Prostate gland (tissue), 2 donors: Measurements from ENCODE around the gene PARVB. TPM values are rescaled to one million over a fixed set of nuclear protein-coding genes. Genes with fewer than 3 reads are reported as not detected.

Source experiments
- DNase-seq: peaks from one replicate; pipeline ENCODE4 v3.0.0-alpha.2; 2019; ENCODE audit warnings: low spot score
- H3K27ac ChIP-seq, 2 donors: fragments of 200-600 bp; sonication (generic); 2 replicates each; pipeline ENCODE4 v1.5.1; 2017 to 2019
- H3K27me3 ChIP-seq: fragments of 200-600 bp; sonication (generic); replicated peaks from 2 replicates; pipeline ENCODE4 v1.5.1; 2019; ENCODE audit not compliant: insufficient read depth
- H3K36me3 ChIP-seq, 2 donors: fragments of 200-600 bp; sonication (generic); 1 replicate in 1 of 2; 2 replicates in 1 of 2; pipeline versions ENCODE4 v1.5.1 to v1.8.1; 2017 to 2019
- H3K4me1 ChIP-seq: fragments of 200-600 bp; sonication (generic); replicated peaks from 2 replicates; pipeline ENCODE4 v1.5.1; 2019
- H3K4me3 ChIP-seq, 2 donors: fragments of 200-600 bp; sonication (generic); 2 replicates each; pipeline ENCODE4 v1.5.1; 2017 to 2019
- H3K9me3 ChIP-seq: fragments of 200-600 bp; sonication (generic); 2 replicates; pipeline ENCODE4 v1.5.1; 2017
- POLR2A ChIP-seq: fragments of 450-650 bp; IDR thresholded peaks from one replicate; pipeline ENCODE4 v1.6.1; 2016; ENCODE audit warnings: antibody characterized with exemption, mild to moderate bottlenecking
- POLR2AphosphoS5 ChIP-seq: sonication (generic); formaldehyde crosslinking; IDR thresholded peaks from one replicate; pipeline ENCODE4 v1.6.1; 2017; ENCODE audit warnings: antibody characterized with exemption
- WGBS: methylation state at CpG from one replicate; pipeline ENCODE4 v1.1.5; 2018; 5-methylcytosine and 5-hydroxymethylcytosine counted together
- intact Hi-C: fragments of 100-400 bp; cut with DNase I; formaldehyde crosslinking; loops from one replicate; pipeline ENCODE4 v1.14.2; 2022
- total RNA-seq, 2 donors: library from RNA; depleted of rRNA; stranded (reverse); fragments of >200 nt; gene quantifications; one replicate each; pipeline ENCODE4 v1.1.0, GENCODE V29; 2016
- TF ChIP-seq, protein P1 (sequence below), 4 experiments: fragments of 200-600 bp in 2 of 4; fragments of 450-650 bp in 2 of 4; sonication (generic) in 2 of 4; IDR thresholded peaks; 1 replicate in 3 of 4; 2 replicates in 1 of 4; pipeline ENCODE4 v1.5.1; 2016 to 2019; ENCODE audit warnings: antibody characterized with exemption in 4 of 4, mild to moderate bottlenecking in 2 of 4, moderate library complexity in 2 of 4

Gene PARVB
- total RNA-seq, 2 donors from 2014 or later, result 11.7 to 28.4 TPM

DNA sequence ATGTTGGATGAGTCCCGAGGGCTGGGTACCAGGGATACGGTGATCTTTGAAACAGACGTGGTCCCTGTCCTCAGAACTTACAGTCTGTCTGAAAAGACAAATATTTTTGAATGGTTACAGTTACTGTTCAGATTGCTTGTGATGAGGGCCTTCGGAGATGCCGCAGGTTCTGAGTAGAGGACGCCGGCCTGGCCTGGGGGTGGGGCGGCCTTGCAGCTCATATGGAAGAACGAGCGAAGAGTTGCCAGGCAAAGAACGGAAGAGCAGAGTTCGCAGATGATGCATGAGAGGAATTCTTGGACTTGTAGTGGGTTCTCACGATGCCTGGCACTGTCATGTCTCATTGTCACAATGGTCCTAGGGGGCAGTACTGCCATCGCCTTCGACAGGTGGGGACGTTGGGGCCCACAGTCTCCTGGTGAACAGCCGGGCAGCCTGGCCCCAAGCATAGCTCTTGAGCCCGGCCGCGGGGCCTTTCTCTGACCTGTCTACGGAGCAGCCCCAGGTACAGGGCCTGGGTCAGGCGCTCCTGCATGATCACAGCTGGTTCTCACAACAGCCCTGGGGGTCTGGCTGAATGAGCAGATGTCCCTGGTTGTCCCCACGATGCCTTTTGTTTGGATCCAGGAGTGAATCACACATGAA lies 95.7 kb downstream of the PARVB start:
- no peaks in the 10 kb centered on the region for H3K9me3 ChIP-seq
- TF ChIP-seq, protein P1, sequence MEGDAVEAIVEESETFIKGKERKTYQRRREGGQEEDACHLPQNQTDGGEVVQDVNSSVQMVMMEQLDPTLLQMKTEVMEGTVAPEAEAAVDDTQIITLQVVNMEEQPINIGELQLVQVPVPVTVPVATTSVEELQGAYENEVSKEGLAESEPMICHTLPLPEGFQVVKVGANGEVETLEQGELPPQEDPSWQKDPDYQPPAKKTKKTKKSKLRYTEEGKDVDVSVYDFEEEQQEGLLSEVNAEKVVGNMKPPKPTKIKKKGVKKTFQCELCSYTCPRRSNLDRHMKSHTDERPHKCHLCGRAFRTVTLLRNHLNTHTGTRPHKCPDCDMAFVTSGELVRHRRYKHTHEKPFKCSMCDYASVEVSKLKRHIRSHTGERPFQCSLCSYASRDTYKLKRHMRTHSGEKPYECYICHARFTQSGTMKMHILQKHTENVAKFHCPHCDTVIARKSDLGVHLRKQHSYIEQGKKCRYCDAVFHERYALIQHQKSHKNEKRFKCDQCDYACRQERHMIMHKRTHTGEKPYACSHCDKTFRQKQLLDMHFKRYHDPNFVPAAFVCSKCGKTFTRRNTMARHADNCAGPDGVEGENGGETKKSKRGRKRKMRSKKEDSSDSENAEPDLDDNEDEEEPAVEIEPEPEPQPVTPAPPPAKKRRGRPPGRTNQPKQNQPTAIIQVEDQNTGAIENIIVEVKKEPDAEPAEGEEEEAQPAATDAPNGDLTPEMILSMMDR (IDR thresholded peaks at IDR 0.05), result no peak
- TF ChIP-seq POLR2AphosphoS5 (no peak), POLR2A (no peak)
- DNase-seq, result no peak
- no peaks in the 10 kb centered on the region for H3K4me1 ChIP-seq
- H3K27me3 ChIP-seq, result peaks cover 2% of the 10 kb centered on the region
- no peaks in the 10 kb centered on the region for H3K36me3 ChIP-seq
- WGBS, result 89% methylated on average over 23 of the region's 23 CpGs
- no peak overlapping the region for H3K27ac ChIP-seq
- intact Hi-C loops, result no loop called here
- H3K4me3 ChIP-seq, result no peak overlapping the region

DNA sequence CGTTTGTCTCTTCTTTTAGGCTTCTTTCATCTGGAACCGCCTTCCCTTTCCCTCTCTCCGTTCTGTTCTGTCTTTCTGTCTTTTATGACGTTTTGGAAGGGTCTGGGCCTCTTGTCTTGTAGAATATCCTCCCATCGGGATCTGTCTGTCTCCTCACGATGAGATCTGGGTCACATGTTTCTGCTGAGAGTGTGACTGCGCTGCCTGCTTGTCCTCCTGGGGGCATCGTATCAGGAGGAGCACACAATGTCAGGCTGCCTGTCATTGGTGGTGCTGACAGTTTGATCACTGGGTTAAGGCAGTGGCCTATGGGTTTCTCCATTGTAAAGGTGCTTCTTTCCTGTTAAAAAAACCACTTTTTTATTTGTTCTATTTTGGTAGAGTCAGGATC lies 96.2 kb downstream of the PARVB start:
- Histone ChIP-seq H3K27ac (no peak overlapping the region), H3K27me3 (peaks cover 2% of the 10 kb centered on the region), H3K36me3 (no peaks in the 10 kb centered on the region), H3K4me1 (no peaks in the 10 kb centered on the region), H3K9me3 (no peaks in the 10 kb centered on the region), H3K4me3 (no peak overlapping the region)
- DNase-seq, result no peak
- 86% methylated on average over 8 of the region's 8 CpGs for WGBS
- TF ChIP-seq, protein P1 (IDR thresholded peaks at IDR 0.05), result no peak
- TF ChIP-seq POLR2AphosphoS5 (no peak), POLR2A (no peak)
- intact Hi-C loops, result no loop called here

DNA sequence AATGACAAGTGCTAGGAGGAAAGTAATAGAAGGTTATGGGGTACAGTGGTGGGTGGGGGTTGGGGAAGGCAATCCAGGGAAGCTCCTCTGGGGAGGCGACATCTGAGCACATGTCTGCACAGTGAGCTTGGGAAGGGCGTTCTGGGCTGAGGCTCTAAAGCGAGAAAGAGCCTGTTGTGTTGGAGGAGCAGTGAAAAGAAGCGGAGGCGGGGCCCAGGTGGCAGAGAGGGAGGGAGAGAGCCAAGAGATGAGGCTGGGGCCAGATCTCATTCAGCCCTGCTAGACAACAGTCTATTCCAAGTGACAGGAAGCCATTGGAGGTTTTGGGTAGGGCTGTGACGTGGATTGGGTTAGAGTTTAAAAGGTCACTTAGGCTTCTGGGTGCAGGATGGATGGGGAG lies 101.3 kb downstream of the PARVB start:
- TF ChIP-seq POLR2AphosphoS5 (no peak), POLR2A (no peak)
- TF ChIP-seq, protein P1 (IDR thresholded peaks at IDR 0.05), result no peak
- intact Hi-C loops, result no loop called here
- Histone ChIP-seq H3K4me1 (no peaks in the 10 kb centered on the region), H3K9me3 (no peaks in the 10 kb centered on the region), H3K36me3 (no peaks in the 10 kb centered on the region), H3K27me3 (peaks cover 2% of the 10 kb centered on the region), H3K4me3 (no peak overlapping the region), H3K27ac (no peak overlapping the region)
- no peak for DNase-seq
- 74% methylated on average over 6 of the region's 6 CpGs for WGBS

DNA sequence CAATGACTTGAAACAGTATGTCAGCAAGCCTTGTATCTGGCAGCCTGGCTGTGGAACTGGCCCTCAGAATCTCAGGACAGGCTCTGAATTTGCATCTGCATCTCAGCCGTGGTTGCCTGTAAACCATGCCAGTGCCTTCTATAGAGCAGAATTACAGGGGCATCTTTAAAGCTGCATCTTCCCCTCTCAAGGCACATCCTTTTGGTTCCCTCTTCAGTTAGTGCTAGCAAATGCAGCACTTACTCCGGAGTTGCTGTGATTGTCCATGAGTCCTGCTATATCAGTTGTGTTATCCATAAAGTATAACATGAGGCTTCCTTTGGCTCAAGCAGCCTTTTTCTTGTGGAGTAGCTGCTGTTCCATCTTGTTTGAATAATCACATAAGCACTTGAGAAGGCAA lies 102.7 kb downstream of the PARVB start:
- H3K4me3 ChIP-seq, result no peak overlapping the region
- no peaks in the 10 kb centered on the region for H3K36me3 ChIP-seq
- TF ChIP-seq POLR2A (no peak), POLR2AphosphoS5 (no peak)
- no peak overlapping the region for H3K27ac ChIP-seq
- intact Hi-C loops, result no loop called here
- H3K9me3 ChIP-seq, result no peaks in the 10 kb centered on the region
- peaks cover 2% of the 10 kb centered on the region for H3K27me3 ChIP-seq
- WGBS, result 89% methylated on average over 2 of the region's 2 CpGs
- no peak for DNase-seq
- no peaks in the 10 kb centered on the region for H3K4me1 ChIP-seq

DNA sequence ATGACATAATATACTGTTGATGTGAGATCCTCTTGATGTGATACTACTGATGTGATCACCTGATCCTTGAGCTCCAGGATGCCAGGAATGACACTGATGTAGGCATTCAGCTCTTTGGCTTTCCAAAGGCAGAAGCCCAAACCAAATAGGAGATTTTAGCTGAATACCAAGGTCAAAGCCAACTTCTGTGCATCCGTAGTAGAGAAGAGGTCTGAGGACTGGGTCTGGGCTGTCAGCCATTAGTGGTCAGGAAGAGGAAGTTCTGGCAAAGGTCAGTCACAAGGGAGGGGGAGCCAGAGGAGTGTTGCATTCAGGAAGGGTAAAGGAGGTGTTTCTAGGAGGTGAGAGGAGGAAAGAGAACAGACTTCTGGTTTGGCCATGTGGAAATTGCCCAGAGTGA lies 103.3 kb downstream of the PARVB start:
- peaks cover 2% of the 10 kb centered on the region for H3K27me3 ChIP-seq
- no peaks in the 10 kb centered on the region for H3K36me3 ChIP-seq
- H3K27ac ChIP-seq, result no peak overlapping the region
- DNase-seq, result no peak
- no peaks in the 10 kb centered on the region for H3K9me3 ChIP-seq
- 72% methylated on average over 1 of the region's 1 CpG for WGBS
- TF ChIP-seq POLR2AphosphoS5 (no peak), POLR2A (no peak)
- TF ChIP-seq, protein P1 (IDR thresholded peaks at IDR 0.05), result no peak
- no peak overlapping the region for H3K4me3 ChIP-seq
- no peaks in the 10 kb centered on the region for H3K4me1 ChIP-seq
- intact Hi-C loops, result no loop called here
